Endothelial cell of umbilical vein (primary cell): ENCODE data around the gene CCDC59. TPM values are rescaled to one million over a fixed set of nuclear protein-coding genes. Genes with fewer than 3 reads are reported as not detected.

Source experiments
- BruUV-seq: library from RNA; stranded (reverse); fragments of 400-500 nt; replicated peaks from 2 replicates; lab custom pipeline; 2021; lab: Mats Ljungman, UMichigan
- CTCF ChIA-PET: fragments of 300-600, 350-600 bp; sonication (Branson Sonifier 250); formaldehyde crosslinking; loops from one replicate; lab custom pipeline; 2021; ENCODE audit warnings: antibody characterized with exemption, inconsistent platforms; lab: Charles Lee
- POLR2A ChIA-PET: fragments of 300-600, 350-600 bp; sonication (Branson Sonifier 250); formaldehyde crosslinking; loops from one replicate; lab custom pipeline; 2021; ENCODE audit warnings: antibody characterized with exemption, inconsistent platforms; lab: Charles Lee
- DNase-seq: peaks from one replicate; pipeline ENCODE4 v3.0.0-alpha.2; 2011; ENCODE audit warnings: low read depth, low spot score
- FAIRE-seq: peaks from 2 replicates; lab custom pipeline; 2011; peaks lifted over from hg19 to GRCh38; lab: Jason Lieb, UNC
- H2AFZ ChIP-seq: 2 replicates; pipeline ENCODE4 v1.6.0; 2012; ENCODE audit warnings: low read depth, low read length, control low read depth, inconsistent platforms
- H3K27ac ChIP-seq: 2 replicates; pipeline ENCODE4 v1.5.1; 2011; ENCODE audit warnings: low read depth, mild to moderate bottlenecking, control low read depth, low read length, moderate library complexity; ENCODE audit not compliant: insufficient read depth
- H3K27me3 ChIP-seq, 2 experiments: 2 replicates each; pipeline versions ENCODE4 v1.6.0 to v1.6.1; 2011; ENCODE audit warnings: low read length in 2 of 2, mixed read lengths in 1 of 2; ENCODE audit not compliant: control insufficient read depth in 2 of 2, insufficient read depth in 2 of 2
- H3K36me3 ChIP-seq, 2 experiments: 2 replicates in 1 of 2; 3 replicates in 1 of 2; pipeline ENCODE4 v1.5.1; 2011; ENCODE audit warnings: low read length in 2 of 2, mild to moderate bottlenecking in 1 of 2, moderate library complexity in 1 of 2; ENCODE audit not compliant: control insufficient read depth in 2 of 2, insufficient read depth in 2 of 2; ENCODE audit errors: extremely low read depth in 1 of 2
- H3K4me1 ChIP-seq: 3 replicates; pipeline ENCODE4 v1.5.1; 2011; ENCODE audit warnings: mild to moderate bottlenecking, low read length; ENCODE audit not compliant: control insufficient read depth, insufficient read depth; ENCODE audit errors: extremely low read depth
- H3K4me2 ChIP-seq: 2 replicates; pipeline ENCODE4 v1.6.1; 2011; ENCODE audit warnings: low read length, control low read depth, mixed read lengths; ENCODE audit not compliant: insufficient read depth
- H3K4me3 ChIP-seq, 3 experiments: fragments of 200-600 bp in 1 of 3; sonication (generic), shearing (Covaris generic) in 1 of 3; replicated peaks in 1 of 3; 2 replicates each; pipeline ENCODE4 v1.5.1; 2011 to 2016; ENCODE audit warnings: control low read depth in 3 of 3, low read length in 3 of 3, mild to moderate bottlenecking in 2 of 3, inconsistent platforms in 1 of 3, low read depth in 1 of 3, moderate library complexity in 1 of 3; ENCODE audit not compliant: insufficient read depth in 1 of 3
- H3K79me2 ChIP-seq: 2 replicates; pipeline ENCODE4 v1.6.0; 2012; ENCODE audit warnings: low read length, inconsistent platforms; ENCODE audit not compliant: control insufficient read depth, insufficient read depth
- H3K9ac ChIP-seq: replicated peaks from 2 replicates; pipeline ENCODE3; 2011; ENCODE audit warnings: low read length, control low read depth; ENCODE audit not compliant: insufficient read depth; ENCODE audit errors: extremely low read depth
- H3K9me1 ChIP-seq: replicated peaks from 3 replicates; pipeline ENCODE4 v1.6.0; 2011; ENCODE audit warnings: mild to moderate bottlenecking, low read length; ENCODE audit not compliant: control insufficient read depth, insufficient read depth; ENCODE audit errors: extremely low read depth
- H3K9me3 ChIP-seq: replicated peaks from 2 replicates; pipeline ENCODE4 v1.5.1; 2012; ENCODE audit warnings: low read length, inconsistent platforms; ENCODE audit not compliant: control insufficient read depth, insufficient read depth
- H4K20me1 ChIP-seq: replicated peaks from 2 replicates; pipeline ENCODE3; 2011; ENCODE audit warnings: mild to moderate bottlenecking, low read length; ENCODE audit not compliant: control insufficient read depth, insufficient read depth; ENCODE audit errors: extremely low read depth
- CTCF ChIP-seq, 2 donors: IDR thresholded peaks; 1 replicate in 1 of 2; 2 replicates in 1 of 2; pipeline ENCODE4 v1.5.1; 2011; ENCODE audit warnings: low read length in 2 of 2, mild to moderate bottlenecking in 2 of 2, moderate library complexity in 2 of 2, control low read depth in 1 of 2, inconsistent platforms in 1 of 2, low read depth in 1 of 2; ENCODE audit not compliant: insufficient read depth in 1 of 2; ENCODE audit errors: extremely low read depth in 1 of 2
- EZH2 ChIP-seq: IDR thresholded peaks from 2 replicates; pipeline ENCODE4 v1.6.1; 2012; ENCODE audit warnings: borderline replicate concordance, low read depth, mild to moderate bottlenecking, moderate library complexity, low read length, inconsistent platforms; ENCODE audit not compliant: severe bottlenecking
- FOS ChIP-seq: IDR thresholded peaks from 2 replicates; pipeline ENCODE4 v1.6.1; 2011; ENCODE audit warnings: mild to moderate bottlenecking, low read length, moderate library complexity, borderline replicate concordance; ENCODE audit not compliant: insufficient read depth
- GATA2 ChIP-seq: IDR thresholded peaks from 2 replicates; pipeline ENCODE4 v1.7.0; 2011; ENCODE audit warnings: low read depth, mild to moderate bottlenecking, moderate library complexity, mixed read lengths, low read length; ENCODE audit not compliant: insufficient read length, insufficient read depth
- JUN ChIP-seq: IDR thresholded peaks from 2 replicates; pipeline ENCODE4 v1.6.1; 2011; ENCODE audit warnings: borderline replicate concordance, low read depth; ENCODE audit not compliant: insufficient read length, insufficient read depth
- MAX ChIP-seq: IDR thresholded peaks from 2 replicates; pipeline ENCODE4 v1.6.1; 2011; ENCODE audit not compliant: insufficient read depth, insufficient read length
- MYC ChIP-seq: IDR thresholded peaks from one replicate; pipeline ENCODE4 v1.6.1; 2011; ENCODE audit warnings: mild to moderate bottlenecking, low read depth, low read length
- POLR2A ChIP-seq: IDR thresholded peaks from 2 replicates; pipeline ENCODE4 v1.6.1; 2012; ENCODE audit warnings: low read depth, mild to moderate bottlenecking, control low read depth, low read length
- POLR2AphosphoS5 ChIP-seq: IDR thresholded peaks from 2 replicates; pipeline ENCODE4 v1.6.1; 2012; ENCODE audit warnings: low read depth, mild to moderate bottlenecking, control low read depth, low read length, moderate library complexity; ENCODE audit not compliant: insufficient read depth
- dilution Hi-C: fragments of 300-500 bp; cut with MboI; formaldehyde crosslinking; loops from one replicate; pipeline ENCODE4 v1.15.0; 2019; ENCODE audit warnings: low sequenced_read_pairs; ENCODE audit not compliant: extremely low pct_ligation_motif_present
- intact Hi-C: fragments of 100-400 bp; cut with micrococcal nuclease; formaldehyde crosslinking; loops from one replicate; pipeline ENCODE4 v1.10.0; 2022
- polyA plus RNA-seq, 4 experiments: library from polyadenylated mRNA; depleted of rRNA in 3 of 4; stranded (reverse) in 3 of 4; unstranded in 1 of 4; fragments of >200 nt; gene quantifications; 2 replicates each; pipeline versions ENCODE4 v1.2.1 to v1.2.3, GENCODE V29; 2011 to 2012; ENCODE audit warnings: missing spikeins in 1 of 4
- total RNA-seq: library from RNA; stranded (reverse); gene quantifications from 2 replicates; pipeline ENCODE4 v1.2.3, GENCODE V29; 2021

The CCDC59 gene
- total and polyA plus RNA-seq, 2 donors (not counting 3 experiments of a cell fraction or from before 2014, with no cell fraction given) = 12.1 to 45.4 TPM

GRCh38 chr12:82351390-82351789 lies 6.8 kb downstream of the CCDC59 start:
- no peak overlapping the region for H3K9ac ChIP-seq
- TF ChIP-seq EZH2 (no peak), POLR2A (no peak), GATA2 (no peak), MAX (no peak), CTCF (IDR thresholded peaks at IDR 0.05; ENCODE audit: extremely low read depth in 1 of 2, insufficient read depth in 1 of 2, low read depth in 1 of 2, low read length in 2 of 2) (no peak), JUN (no peak), FOS (no peak), MYC (no peak), POLR2AphosphoS5 (no peak)
- intact Hi-C loops (no loop called here), dilution Hi-C loops (no loop called here)
- H2AFZ ChIP-seq = no peak overlapping the region
- H3K9me1 ChIP-seq = no peaks in the 10 kb centered on the region
- H4K20me1 ChIP-seq = no peaks in the 10 kb centered on the region
- H3K27me3 ChIP-seq = no peaks in the 10 kb centered on the region
- H3K4me1 ChIP-seq = no peaks in the 10 kb centered on the region
- ChIA-PET POLR2A (interaction anchor here (0.7 kb wide), 1 partner anchor 489 kb away, joined by 3 read pairs; no protein-coding TSS in a partner anchor), CTCF (interaction anchor here (0.6 kb wide), 1 partner anchor 149 kb away, joined by 3 read pairs; no protein-coding TSS in a partner anchor)
- H3K79me2 ChIP-seq = peaks cover 9% of the 10 kb centered on the region
- H3K9me3 ChIP-seq = no peaks in the 10 kb centered on the region
- DNase-seq (no peak), FAIRE-seq (no peak)
- H3K36me3 ChIP-seq = peaks cover 5 to 8% of the 10 kb centered on the region in 2 experiments
- no peak overlapping the region for H3K27ac ChIP-seq
- H3K4me2 ChIP-seq = no peak overlapping the region
- H3K4me3 ChIP-seq = no peak overlapping the region
- no TSS peak for BruUV-seq
